ENCODE measurements around the gene TMCC1. TPM values are rescaled to one million over a fixed set of nuclear protein-coding genes. Genes with fewer than 3 reads are reported as not detected.

Gene TMCC1
- total and polyA plus RNA-seq, 7 donors, result 12.4 to 55.0 (median 38.1) TPM

- DNase-seq (peak in 1 of 2 donors; percentile 48), ATAC-seq (no peak)
- intact Hi-C loops (cut with DNase I), result no loop called here
- H3K9me3 ChIP-seq, result no peaks in the 10 kb centered on the region
- no peaks in the 10 kb centered on the region for H3K36me3 ChIP-seq (ENCODE audit: insufficient read depth in 1 of 2, low read depth in 1 of 2)
- H3K27ac ChIP-seq, result peak overlapping the region; percentile 55
- peaks cover 21% of the 10 kb centered on the region for H3K4me1 ChIP-seq
- no peaks in the 10 kb centered on the region for H3K27me3 ChIP-seq (ENCODE audit: insufficient read depth in 3 of 3, low read length in 2 of 3)
- no peak for TF ChIP-seq CTCF (IDR thresholded peaks at IDR 0.05)
- no peak overlapping the region for H3K4me3 ChIP-seq
- 63 to 73% (median 65%) methylated on average over 22 to 23 of the region's 23 CpGs for WGBS, 3 donors
Observed at GRCh38 chr3:129618901-129619671, 274.4 kb downstream of the TMCC1 start.

DNA sequence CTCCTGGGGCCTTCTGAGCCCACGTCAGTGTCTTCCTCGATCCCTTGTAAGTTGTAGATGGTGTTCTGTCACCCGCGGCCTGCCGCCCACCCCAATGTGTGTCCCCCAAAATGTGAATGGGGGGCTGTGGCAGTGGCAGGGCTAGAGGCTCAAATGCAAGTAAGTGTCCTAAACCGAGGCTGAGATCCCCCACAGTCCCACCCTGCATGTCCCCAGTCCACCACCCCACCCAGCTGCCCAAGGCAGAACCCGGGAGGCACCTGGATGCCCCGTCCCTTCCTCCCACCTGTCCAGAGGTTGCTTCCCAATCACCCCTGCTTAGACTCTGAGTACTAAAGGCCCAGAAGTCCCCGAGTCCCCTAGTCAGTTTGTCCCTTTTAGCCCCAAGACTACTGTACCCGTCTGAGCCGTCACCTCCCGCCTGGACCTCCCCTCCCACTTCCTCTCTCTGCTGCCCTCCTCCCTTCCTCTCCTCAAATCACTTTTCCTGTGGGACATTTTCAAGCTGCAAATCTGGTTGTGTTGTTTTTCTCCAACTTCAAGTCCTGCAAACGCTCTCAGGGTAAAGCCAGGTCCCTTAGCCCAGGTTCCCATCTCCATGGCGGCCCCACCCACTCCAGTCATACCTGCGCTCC lies 275.2 kb downstream of the TMCC1 start:
- no peak overlapping the region for H3K27ac ChIP-seq
- intact Hi-C loops (cut with DNase I), result no loop called here

DNA sequence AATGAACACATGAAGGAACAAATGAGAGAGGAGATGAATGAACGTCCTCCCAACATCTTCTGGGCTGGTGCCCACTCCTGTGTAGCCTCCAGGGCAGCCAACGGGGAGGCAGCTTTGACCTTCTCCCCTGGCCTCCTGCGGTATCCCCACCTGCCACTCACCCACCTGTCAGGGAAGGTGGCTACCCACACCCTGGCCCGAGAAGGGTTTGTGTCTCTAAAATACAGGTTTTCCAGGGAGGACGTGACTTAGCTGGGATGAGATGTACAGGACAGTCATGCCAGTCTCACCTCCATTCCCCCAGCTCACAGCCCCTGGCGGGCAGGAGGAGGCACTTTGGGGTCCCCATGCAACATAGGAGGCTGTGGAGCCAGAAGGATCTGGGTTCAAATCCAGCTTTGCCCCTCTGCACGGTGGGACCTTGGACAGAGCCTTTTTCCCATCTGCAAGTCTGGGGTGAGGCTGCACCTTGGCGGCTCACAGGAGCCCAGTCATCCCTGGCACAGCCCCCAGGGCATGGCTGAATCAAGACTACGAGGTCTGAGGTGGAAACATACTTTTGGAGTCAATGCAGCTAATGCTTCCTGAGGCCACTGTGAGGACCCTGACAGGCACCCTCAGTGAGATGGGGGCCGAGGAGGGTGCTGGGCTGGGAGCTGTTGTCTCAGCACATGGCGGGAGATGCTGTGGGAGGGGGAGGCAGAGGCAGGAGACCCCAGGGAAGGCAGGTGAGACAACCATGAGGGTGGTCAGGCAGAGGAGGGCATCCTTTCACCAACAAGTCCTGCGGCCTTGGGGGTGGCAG lies 275.9 kb downstream of the TMCC1 start:
- no peak for TF ChIP-seq CTCF (IDR thresholded peaks at IDR 0.05)
- H3K27ac ChIP-seq, result peak overlapping the region; percentile 60
- peak in 1 of 2 donors; percentile 48 for DNase-seq
- no peaks in the 10 kb centered on the region for H3K27me3 ChIP-seq (ENCODE audit: insufficient read depth in 3 of 3, low read length in 2 of 3)
- no peaks in the 10 kb centered on the region for H3K36me3 ChIP-seq (ENCODE audit: insufficient read depth in 1 of 2, low read depth in 1 of 2)
- H3K4me3 ChIP-seq, result no peak overlapping the region
- H3K4me1 ChIP-seq, result peaks cover 21% of the 10 kb centered on the region
- intact Hi-C loops (cut with DNase I), result no loop called here
- 86 to 90% (median 87%) methylated on average over 11 to 12 of the region's 12 CpGs for WGBS, 3 donors
- ATAC-seq, result no peak
- H3K9me3 ChIP-seq, result no peaks in the 10 kb centered on the region

More for the DNA sequence above, 275.2 kb downstream of the TMCC1 start:
- TF ChIP-seq CTCF (IDR thresholded peaks at IDR 0.05), result no peak
- no peaks in the 10 kb centered on the region for H3K27me3 ChIP-seq (ENCODE audit: insufficient read depth in 3 of 3, low read length in 2 of 3)
- peaks cover 21% of the 10 kb centered on the region for H3K4me1 ChIP-seq
- WGBS, 3 donors, result 70 to 81% (median 70%) methylated on average over 15 of the region's 15 CpGs
- DNase-seq, result peak in 1 of 2 donors; percentile 50
- H3K9me3 ChIP-seq, result no peaks in the 10 kb centered on the region
- H3K36me3 ChIP-seq (ENCODE audit: insufficient read depth in 1 of 2, low read depth in 1 of 2), result no peaks in the 10 kb centered on the region
- no peak for ATAC-seq
- H3K4me3 ChIP-seq, result no peak overlapping the region

DNA sequence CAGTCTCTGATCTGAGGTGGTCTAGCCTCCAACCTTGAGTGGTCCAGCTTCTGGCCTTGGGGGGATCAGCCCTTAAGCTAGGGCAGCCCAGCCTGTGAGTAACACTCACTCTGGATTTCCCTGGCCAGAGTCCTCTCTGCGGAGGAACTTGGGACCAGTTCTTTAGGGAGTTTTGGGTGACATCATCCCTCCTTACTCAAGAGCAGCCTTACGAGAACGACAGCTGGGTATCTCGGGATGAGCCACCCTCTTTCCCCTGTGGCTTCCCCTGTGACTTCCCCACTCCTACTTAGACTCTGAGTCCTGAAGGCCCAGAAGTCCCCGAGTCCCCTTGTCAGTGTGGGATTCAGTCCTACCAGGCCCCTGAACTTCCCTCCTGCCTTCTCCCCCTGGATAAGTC lies 276.8 kb downstream of the TMCC1 start:
- Histone ChIP-seq H3K27ac (peak overlapping the region; percentile 60), H3K4me1 (peaks cover 18% of the 10 kb centered on the region), H3K9me3 (no peaks in the 10 kb centered on the region), H3K27me3 (ENCODE audit: insufficient read depth in 3 of 3, low read length in 2 of 3) (no peaks in the 10 kb centered on the region), H3K4me3 (no peak overlapping the region), H3K36me3 (ENCODE audit: insufficient read depth in 1 of 2, low read depth in 1 of 2) (no peaks in the 10 kb centered on the region)
- intact Hi-C loops (cut with DNase I), result no loop called here
- peak in 1 of 2 donors; percentile 59 for DNase-seq
- no peak for TF ChIP-seq CTCF (IDR thresholded peaks at IDR 0.05)
- peak; percentile 34 to 55 (median 44) for ATAC-seq
- 35 to 52% (median 37%) methylated on average over 5 of the region's 5 CpGs for WGBS, 3 donors

Measured in psoas muscle (tissue), 8 donors.